ENCODE data around the gene MTUS2. TPM values are rescaled to one million over a fixed set of nuclear protein-coding genes. Genes with fewer than 3 reads are reported as not detected.

MTUS2 gene
- total and polyA plus RNA-seq, 10 of the 15 experiments (the other 5 are each of a cell fraction or from before 2014, with no cell fraction given), result under 0.01 to 0.05 (median 0.02) TPM; not detected in 6

GRCh38 chr13:28843639-28844038 is 23.5 kb downstream of the MTUS2 start:
- no peak overlapping the region for H3K27ac ChIP-seq (ENCODE audit: control insufficient read depth, insufficient read depth)
- H2AFZ ChIP-seq (ENCODE audit: control insufficient read depth, low read depth, low read length), result no peak overlapping the region
- intact Hi-C loops (cut with micrococcal nuclease; ENCODE audit: unreplicated experiment) (no loop called here), in situ Hi-C loops (cut with MboI) (no loop called here)
- BruUV-seq (replicated peaks), result no TSS peak
- no peaks in the 10 kb centered on the region for H3K36me3 ChIP-seq (ENCODE audit: control insufficient read depth in 2 of 2, insufficient read depth in 2 of 2, low read length in 1 of 2)
- H3K27me3 ChIP-seq (replicated peaks in 1 of 2; ENCODE audit: control insufficient read depth in 2 of 2, insufficient read depth in 2 of 2, low read length in 1 of 2), result no peaks in the 10 kb centered on the region; a peak in 1 of 4 replicates
- H3K79me2 ChIP-seq (ENCODE audit: control insufficient read depth, insufficient read depth, low read length), result no peaks in the 10 kb centered on the region
- ChIA-PET POLR2A (no interaction called here), CTCF (no interaction called here), SMC1A (ENCODE audit: uncharacterized antibody, unreplicated experiment) (no interaction called here), RAD21 (ENCODE audit: unreplicated experiment) (no interaction called here)
- no peak for DNase-seq (ENCODE audit: low read depth, low spot score)
- no peak overlapping the region for H3K4me2 ChIP-seq (ENCODE audit: control insufficient read depth, insufficient read depth)
- TF ChIP-seq ZZZ3 (IDR thresholded peaks at IDR 0.05; ENCODE audit: control insufficient read depth, insufficient read length, low read depth) (no peak), ZBTB4 (CRISPR knock-in tag; IDR thresholded peaks at IDR 0.05) (no peak)
- FAIRE-seq, result no peak
- no peaks in the 10 kb centered on the region for H3K4me1 ChIP-seq (ENCODE audit: control insufficient read depth, insufficient read depth, low read length)
- no peak overlapping the region for H3K9ac ChIP-seq (ENCODE audit: control insufficient read depth, insufficient read depth, low read length)
- H3K4me3 ChIP-seq, result no peak overlapping the region
- WGBS (ENCODE audit: insufficient coverage, insufficient replicate concordance, low lambda C conversion rate, missing lambda C conversion rate), result 14% methylated on average over 4 of the region's 4 CpGs
- ATAC-seq, result no peak
- H4K20me1 ChIP-seq (ENCODE audit: control insufficient read depth, insufficient read depth), result no peaks in the 10 kb centered on the region
- no peaks in the 10 kb centered on the region for H3K9me3 ChIP-seq (replicated peaks; ENCODE audit: control insufficient read depth, insufficient read depth, low read length)

DNA sequence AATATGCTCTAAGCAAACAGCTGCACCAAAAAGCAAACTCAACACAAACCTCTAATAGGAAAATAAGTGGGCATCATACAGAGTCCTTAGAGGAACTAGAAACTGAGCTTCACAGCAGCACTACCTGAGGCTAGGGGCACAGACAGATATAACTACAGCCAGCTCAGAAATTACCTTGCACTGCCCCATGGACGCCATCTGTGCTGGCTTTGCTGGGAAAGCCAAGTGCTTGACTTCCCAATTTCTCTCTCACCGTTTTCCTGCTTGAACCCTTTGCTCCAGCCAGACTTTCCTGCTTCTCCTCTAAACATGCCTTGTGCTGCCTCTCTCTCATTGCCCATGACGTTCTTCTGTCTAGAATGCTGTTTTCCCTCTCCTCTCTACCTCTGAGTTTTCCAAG is 29.3 kb downstream of the MTUS2 start:
- no peaks in the 10 kb centered on the region for H3K79me2 ChIP-seq (ENCODE audit: control insufficient read depth, insufficient read depth, low read length)
- H3K27me3 ChIP-seq (replicated peaks in 1 of 2; ENCODE audit: control insufficient read depth in 2 of 2, insufficient read depth in 2 of 2, low read length in 1 of 2), result no peaks in the 10 kb centered on the region; a peak in 1 of 4 replicates
- DNase-seq (ENCODE audit: low read depth, low spot score) (no peak), ATAC-seq (no peak), FAIRE-seq (no peak)
- intact Hi-C loops (cut with micrococcal nuclease; ENCODE audit: unreplicated experiment), result no loop called here
- RAD21 ChIA-PET (ENCODE audit: unreplicated experiment), result no interaction called here
- H3K9me3 ChIP-seq (replicated peaks; ENCODE audit: control insufficient read depth, insufficient read depth, low read length), result no peaks in the 10 kb centered on the region
- no peaks in the 10 kb centered on the region for H4K20me1 ChIP-seq (ENCODE audit: control insufficient read depth, insufficient read depth)
- no peaks in the 10 kb centered on the region for H3K36me3 ChIP-seq (ENCODE audit: control insufficient read depth in 2 of 2, insufficient read depth in 2 of 2, low read length in 1 of 2)
- POLR2A ChIA-PET, result no interaction called here
- H2AFZ ChIP-seq (ENCODE audit: control insufficient read depth, low read depth, low read length), result no peak overlapping the region
- H3K4me2 ChIP-seq (ENCODE audit: control insufficient read depth, insufficient read depth), result no peak overlapping the region
- BruUV-seq (replicated peaks), result no TSS peak
- no peak overlapping the region for H3K27ac ChIP-seq (ENCODE audit: control insufficient read depth, insufficient read depth)
- no peak overlapping the region for H3K4me3 ChIP-seq
- SMC1A ChIA-PET (ENCODE audit: uncharacterized antibody, unreplicated experiment), result no interaction called here
- H3K4me1 ChIP-seq (ENCODE audit: control insufficient read depth, insufficient read depth, low read length), result no peaks in the 10 kb centered on the region
- 2% methylated on average over 3 of the region's 3 CpGs for WGBS (ENCODE audit: insufficient coverage, insufficient replicate concordance, low lambda C conversion rate, missing lambda C conversion rate)
- in situ Hi-C loops (cut with MboI), result no loop called here
- no peak overlapping the region for H3K9ac ChIP-seq (ENCODE audit: control insufficient read depth, insufficient read depth, low read length)
- CTCF ChIA-PET, result no interaction called here
- no peak for TF ChIP-seq RFX5 (IDR thresholded peaks at IDR 0.05; ENCODE audit: low read depth, low read length)
- no peak for TF ChIP-seq BMI1 (IDR thresholded peaks at IDR 0.05; ENCODE audit: borderline replicate concordance)
- no peak for TF ChIP-seq FOXM1 (IDR thresholded peaks at IDR 0.05; ENCODE audit: low read depth, low read length)
- TF ChIP-seq, protein P1, sequence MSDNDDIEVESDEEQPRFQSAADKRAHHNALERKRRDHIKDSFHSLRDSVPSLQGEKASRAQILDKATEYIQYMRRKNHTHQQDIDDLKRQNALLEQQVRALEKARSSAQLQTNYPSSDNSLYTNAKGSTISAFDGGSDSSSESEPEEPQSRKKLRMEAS (IDR thresholded peaks at IDR 0.05; ENCODE audit: low read depth, low read length), result no peak
- TF ChIP-seq TCF3 (IDR thresholded peaks at IDR 0.05; ENCODE audit: borderline replicate concordance, insufficient read depth, low read depth, low read length), result no peak
- TF ChIP-seq, protein P2, sequence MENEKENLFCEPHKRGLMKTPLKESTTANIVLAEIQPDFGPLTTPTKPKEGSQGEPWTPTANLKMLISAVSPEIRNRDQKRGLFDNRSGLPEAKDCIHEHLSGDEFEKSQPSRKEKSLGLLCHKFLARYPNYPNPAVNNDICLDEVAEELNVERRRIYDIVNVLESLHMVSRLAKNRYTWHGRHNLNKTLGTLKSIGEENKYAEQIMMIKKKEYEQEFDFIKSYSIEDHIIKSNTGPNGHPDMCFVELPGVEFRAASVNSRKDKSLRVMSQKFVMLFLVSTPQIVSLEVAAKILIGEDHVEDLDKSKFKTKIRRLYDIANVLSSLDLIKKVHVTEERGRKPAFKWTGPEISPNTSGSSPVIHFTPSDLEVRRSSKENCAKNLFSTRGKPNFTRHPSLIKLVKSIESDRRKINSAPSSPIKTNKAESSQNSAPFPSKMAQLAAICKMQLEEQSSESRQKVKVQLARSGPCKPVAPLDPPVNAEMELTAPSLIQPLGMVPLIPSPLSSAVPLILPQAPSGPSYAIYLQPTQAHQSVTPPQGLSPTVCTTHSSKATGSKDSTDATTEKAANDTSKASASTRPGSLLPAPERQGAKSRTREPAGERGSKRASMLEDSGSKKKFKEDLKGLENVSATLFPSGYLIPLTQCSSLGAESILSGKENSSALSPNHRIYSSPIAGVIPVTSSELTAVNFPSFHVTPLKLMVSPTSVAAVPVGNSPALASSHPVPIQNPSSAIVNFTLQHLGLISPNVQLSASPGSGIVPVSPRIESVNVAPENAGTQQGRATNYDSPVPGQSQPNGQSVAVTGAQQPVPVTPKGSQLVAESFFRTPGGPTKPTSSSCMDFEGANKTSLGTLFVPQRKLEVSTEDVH (IDR thresholded peaks at IDR 0.05; ENCODE audit: low read depth, partially characterized antibody), result no peak
- TF ChIP-seq POLR2A (IDR thresholded peaks at IDR 0.05; ENCODE audit: low read depth, low read length), result no peak
- no peak for TF ChIP-seq ASH2L (IDR thresholded peaks at IDR 0.05; ENCODE audit: borderline replicate concordance, low read depth)
- no peak for TF ChIP-seq NFYB (IDR thresholded peaks at IDR 0.05; ENCODE audit: insufficient read depth, low read depth, low read length)
- TF ChIP-seq BRCA1 (IDR thresholded peaks at IDR 0.05; ENCODE audit: low read depth, low read length), result no peak
- TF ChIP-seq KDM1A (IDR thresholded peaks at IDR 0.05; ENCODE audit: borderline replicate concordance), result no peak
